Stomach (tissue), 4 donors: Measurements from ENCODE around the gene CACFD1.

Source experiments
- CTCF ChIP-seq, 7 experiments: fragments of 450-650 bp in 4 of 7; fragments of 200-600 bp in 3 of 7; sonication (generic) in 3 of 7; IDR thresholded peaks; one replicate each; pipeline ENCODE4 v1.5.1; 2016 to 2019; ENCODE audit warnings: antibody characterized with exemption in 7 of 7, control low read depth in 2 of 7, mild to moderate bottlenecking in 1 of 7
- EP300 ChIP-seq: sonication (generic); formaldehyde crosslinking; IDR thresholded peaks from one replicate; pipeline ENCODE4 v1.6.1; 2017; ENCODE audit warnings: antibody characterized with exemption
- POLR2A ChIP-seq, 4 donors: fragments of 450-650 bp; IDR thresholded peaks; one replicate each; pipeline ENCODE4 v1.6.1; 2016; ENCODE audit warnings: antibody characterized with exemption in 4 of 4, control low read depth in 2 of 4, mild to moderate bottlenecking in 1 of 4, moderate library complexity in 1 of 4
- POLR2AphosphoS5 ChIP-seq, 3 donors: sonication (generic); formaldehyde crosslinking; IDR thresholded peaks; one replicate each; pipeline ENCODE4 v1.6.1; 2016; ENCODE audit warnings: antibody characterized with exemption in 3 of 3

DNA sequence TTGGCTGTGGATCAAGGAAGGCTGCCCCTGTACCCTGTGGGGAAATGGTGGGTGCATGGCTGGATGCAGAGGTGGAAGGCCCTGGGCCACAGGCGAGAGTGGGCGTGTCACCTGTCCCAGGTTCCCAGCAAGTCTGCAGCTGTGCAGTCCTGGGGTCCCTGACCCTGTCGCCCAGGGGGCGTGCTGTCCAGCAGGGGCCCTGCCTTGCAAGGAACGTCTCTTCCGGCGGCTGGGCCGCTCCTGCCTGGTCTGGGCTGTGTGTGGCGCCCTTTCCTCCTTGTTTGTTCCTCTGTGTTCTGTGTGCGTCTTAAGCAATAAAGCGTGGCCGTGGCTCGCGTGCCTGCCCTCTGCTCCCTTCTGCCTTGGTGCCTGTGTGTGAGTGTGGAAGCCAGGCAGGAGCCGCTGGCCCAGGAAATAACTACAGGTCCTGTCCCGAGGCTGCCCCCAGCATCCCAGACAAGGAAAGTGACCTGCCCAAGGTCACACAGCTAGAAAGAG, 10.7 kb downstream of the CACFD1 start:
- no peak for TF ChIP-seq EP300
- no peak for TF ChIP-seq CTCF (IDR thresholded peaks at IDR 0.05)
- TF ChIP-seq POLR2AphosphoS5 (IDR thresholded peaks at IDR 0.05) = no peak
- TF ChIP-seq POLR2A (IDR thresholded peaks at IDR 0.05) = no peak
